Gastroesophageal sphincter (tissue), 4 donors: ENCODE results near the gene GSTM3. TPM values are rescaled to one million over a fixed set of nuclear protein-coding genes. Genes with fewer than 3 reads are reported as not detected.

Experiments
- ATAC-seq: fragments of 150-250 bp; one replicate; pipeline ENCODE4 v1.9.1; 2016; ENCODE audit warnings: mild to moderate bottlenecking, moderate library complexity
- H3K27ac ChIP-seq, 4 donors: fragments of 200-600 bp; sonication (generic) in 3 of 4; 1 replicate in 3 of 4; 2 replicates in 1 of 4; pipeline ENCODE4 v1.5.1; 2016 to 2019
- H3K27me3 ChIP-seq: fragments of 200-600 bp; sonication (generic); one replicate; pipeline ENCODE4 v1.5.1; 2019
- H3K36me3 ChIP-seq, 2 donors: fragments of 200-600 bp; sonication (generic); one replicate each; pipeline ENCODE4 v1.5.1; 2019; ENCODE audit warnings: control low read depth in 1 of 2
- H3K4me1 ChIP-seq, 3 donors: fragments of 200-600 bp; sonication (generic); 1 replicate in 2 of 3; 2 replicates in 1 of 3; pipeline ENCODE4 v1.5.1; 2016 to 2019; ENCODE audit warnings: control low read depth in 2 of 3
- H3K4me3 ChIP-seq, 2 donors: fragments of 200-600 bp; sonication (generic); one replicate each; pipeline ENCODE4 v1.5.1; 2019; ENCODE audit warnings: mild to moderate bottlenecking in 1 of 2, moderate library complexity in 1 of 2
- H3K9me3 ChIP-seq, 3 donors: fragments of 200-600 bp; sonication (generic); one replicate each; pipeline ENCODE4 v1.5.1; 2017 to 2019; ENCODE audit warnings: control low read depth in 2 of 3
- EP300 ChIP-seq: sonication (generic); formaldehyde crosslinking; IDR thresholded peaks from one replicate; pipeline ENCODE4 v1.6.1; 2017; ENCODE audit warnings: antibody characterized with exemption, mild to moderate bottlenecking
- POLR2A ChIP-seq, 2 donors: fragments of 450-650 bp; IDR thresholded peaks; one replicate each; pipeline ENCODE4 v1.6.1; 2017; ENCODE audit warnings: antibody characterized with exemption in 2 of 2, mild to moderate bottlenecking in 2 of 2, moderate library complexity in 1 of 2
- POLR2AphosphoS5 ChIP-seq: sonication (generic); formaldehyde crosslinking; IDR thresholded peaks from one replicate; pipeline ENCODE4 v1.6.1; 2017; ENCODE audit warnings: antibody characterized with exemption
- WGBS, 2 donors: methylation state at CpG; one replicate each; pipeline ENCODE4 v1.1.5; 2018; ENCODE audit warnings: low coverage in 1 of 2; 5-methylcytosine and 5-hydroxymethylcytosine counted together
- total RNA-seq, 4 donors: library from RNA; depleted of rRNA; stranded (reverse); fragments of >200 nt; gene quantifications; one replicate each; pipeline ENCODE4 v1.1.0, GENCODE V29; 2016
- TF ChIP-seq, protein P1 (sequence below), 4 experiments: fragments of 200-600 bp in 2 of 4; fragments of 450-650 bp in 2 of 4; sonication (generic) in 1 of 4; IDR thresholded peaks; one replicate each; pipeline ENCODE4 v1.5.1; 2017 to 2019; ENCODE audit warnings: antibody characterized with exemption in 4 of 4, mild to moderate bottlenecking in 2 of 4, moderate library complexity in 2 of 4

GSTM3 gene
- total RNA-seq, 4 donors from 2014 or later, result 70.1 to 90.9 (median 80.1) TPM

DNA sequence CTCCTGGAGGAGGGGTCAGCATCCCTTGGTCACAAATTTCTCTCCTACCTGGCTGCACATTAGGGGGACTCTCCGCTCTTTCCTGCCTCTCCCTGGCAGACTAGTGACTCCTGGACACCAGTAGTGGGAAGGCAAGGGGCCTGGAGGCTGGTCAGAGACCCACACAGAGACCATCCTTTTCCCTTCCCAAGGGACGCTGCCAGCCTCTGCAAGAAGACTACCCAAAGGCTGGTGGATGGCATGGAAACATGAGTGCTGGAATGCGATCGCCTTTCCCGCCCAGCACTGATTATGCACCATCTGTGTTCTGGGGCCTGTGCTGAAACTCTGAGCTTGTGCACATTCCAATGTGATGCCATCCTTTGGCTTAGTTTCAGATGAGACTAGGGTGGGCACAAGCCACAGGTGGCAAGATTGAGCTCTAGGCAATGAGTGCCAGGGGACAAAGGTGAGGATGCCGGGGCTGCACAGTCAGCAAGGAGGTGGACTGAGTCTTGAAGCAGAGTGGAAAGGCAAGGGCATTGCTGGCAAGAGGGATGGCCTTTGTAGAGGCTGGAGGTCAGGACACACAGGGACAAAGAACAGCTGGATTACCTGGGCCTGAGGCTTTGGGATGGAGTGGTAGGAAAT, 35.5 kb upstream of the GSTM3 start:
- no peak overlapping the region for H3K4me3 ChIP-seq
- WGBS, 2 donors, result 84 to 100% methylated on average over 3 to 5 of the region's 6 CpGs
- no peaks in the 10 kb centered on the region for H3K9me3 ChIP-seq
- no peaks in the 10 kb centered on the region for H3K27me3 ChIP-seq
- H3K36me3 ChIP-seq, result no peaks in the 10 kb centered on the region
- TF ChIP-seq EP300, result no peak
- TF ChIP-seq POLR2AphosphoS5, result no peak
- TF ChIP-seq POLR2A (IDR thresholded peaks at IDR 0.05), result no peak
- TF ChIP-seq, protein P1, sequence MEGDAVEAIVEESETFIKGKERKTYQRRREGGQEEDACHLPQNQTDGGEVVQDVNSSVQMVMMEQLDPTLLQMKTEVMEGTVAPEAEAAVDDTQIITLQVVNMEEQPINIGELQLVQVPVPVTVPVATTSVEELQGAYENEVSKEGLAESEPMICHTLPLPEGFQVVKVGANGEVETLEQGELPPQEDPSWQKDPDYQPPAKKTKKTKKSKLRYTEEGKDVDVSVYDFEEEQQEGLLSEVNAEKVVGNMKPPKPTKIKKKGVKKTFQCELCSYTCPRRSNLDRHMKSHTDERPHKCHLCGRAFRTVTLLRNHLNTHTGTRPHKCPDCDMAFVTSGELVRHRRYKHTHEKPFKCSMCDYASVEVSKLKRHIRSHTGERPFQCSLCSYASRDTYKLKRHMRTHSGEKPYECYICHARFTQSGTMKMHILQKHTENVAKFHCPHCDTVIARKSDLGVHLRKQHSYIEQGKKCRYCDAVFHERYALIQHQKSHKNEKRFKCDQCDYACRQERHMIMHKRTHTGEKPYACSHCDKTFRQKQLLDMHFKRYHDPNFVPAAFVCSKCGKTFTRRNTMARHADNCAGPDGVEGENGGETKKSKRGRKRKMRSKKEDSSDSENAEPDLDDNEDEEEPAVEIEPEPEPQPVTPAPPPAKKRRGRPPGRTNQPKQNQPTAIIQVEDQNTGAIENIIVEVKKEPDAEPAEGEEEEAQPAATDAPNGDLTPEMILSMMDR (IDR thresholded peaks at IDR 0.05), result no peak
- peaks cover 0 to 16% (median 5%) of the 10 kb centered on the region in 3 donors for H3K4me1 ChIP-seq
- ATAC-seq, result no peak
- peak overlapping the region in 1 of 4 donors; percentile 8 for H3K27ac ChIP-seq

DNA sequence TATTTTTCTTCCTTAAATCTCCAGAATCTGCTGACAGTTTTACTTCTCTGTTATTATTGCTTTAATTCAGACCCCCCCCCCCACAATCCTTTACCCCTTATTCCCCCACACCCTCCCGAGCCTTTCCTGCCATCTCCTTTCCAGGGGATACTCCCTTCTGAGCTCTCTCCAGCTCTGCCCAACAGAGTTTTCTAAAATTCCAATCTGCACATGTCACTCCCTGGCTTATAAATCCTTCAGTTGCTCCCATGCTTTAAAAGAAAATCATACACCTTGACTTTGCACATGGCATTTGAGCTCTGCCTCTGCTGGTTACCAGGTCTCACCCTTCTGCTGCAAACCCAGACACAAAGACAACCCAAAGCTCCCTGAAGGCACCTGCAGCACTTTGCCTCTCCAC, 34.6 kb upstream of the GSTM3 start:
- H3K9me3 ChIP-seq, result no peaks in the 10 kb centered on the region
- peaks cover 0 to 16% (median 5%) of the 10 kb centered on the region in 3 donors for H3K4me1 ChIP-seq
- 8% methylated on average over 1 of the region's 1 CpG; no CpG with 5 or more reads in 1 of the 2 donors for WGBS, 2 donors
- no peak overlapping the region for H3K4me3 ChIP-seq
- H3K36me3 ChIP-seq, result no peaks in the 10 kb centered on the region
- no peaks in the 10 kb centered on the region for H3K27me3 ChIP-seq
- H3K27ac ChIP-seq, result no peak overlapping the region
- no peak for ATAC-seq
- TF ChIP-seq POLR2AphosphoS5, result no peak
- TF ChIP-seq, protein P1 (IDR thresholded peaks at IDR 0.05), result no peak
- no peak for TF ChIP-seq POLR2A (IDR thresholded peaks at IDR 0.05)
- no peak for TF ChIP-seq EP300

DNA sequence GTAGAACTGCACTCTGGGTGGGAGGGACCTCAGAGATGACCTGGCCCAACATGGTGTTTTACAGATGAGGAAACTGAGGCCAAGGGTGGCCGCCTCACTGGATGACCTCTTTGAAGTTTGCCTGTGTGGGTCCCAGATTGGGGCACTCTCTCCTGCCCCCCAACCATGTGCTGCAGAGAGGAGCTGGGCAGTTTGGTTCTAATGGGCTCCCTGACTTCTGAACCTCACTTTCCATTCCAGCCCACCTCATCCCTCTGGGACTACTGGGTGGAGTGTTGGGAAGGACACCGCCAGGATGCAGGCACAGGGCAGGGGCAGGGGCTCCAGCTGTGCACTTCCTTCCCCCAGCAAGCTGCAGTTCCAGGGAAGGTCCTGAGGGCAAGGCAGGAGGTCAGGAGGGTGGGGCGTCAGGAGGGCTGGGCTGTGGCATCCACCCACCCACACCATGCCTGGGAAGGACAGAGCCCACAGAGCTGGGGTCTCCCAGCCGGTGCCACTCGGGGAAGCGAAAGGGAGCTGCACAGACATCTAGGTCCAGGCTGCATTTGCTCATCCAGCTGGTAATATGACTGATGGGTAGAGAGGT, 33.2 kb upstream of the GSTM3 start:
- H3K9me3 ChIP-seq, result no peaks in the 10 kb centered on the region
- TF ChIP-seq, protein P1 (IDR thresholded peaks at IDR 0.05), result no peak
- no peak for TF ChIP-seq POLR2A (IDR thresholded peaks at IDR 0.05)
- no peak overlapping the region for H3K4me3 ChIP-seq
- H3K36me3 ChIP-seq, result no peaks in the 10 kb centered on the region
- no peak overlapping the region for H3K27ac ChIP-seq
- no peaks in the 10 kb centered on the region for H3K27me3 ChIP-seq
- WGBS, 2 donors, result no CpG with 5 or more reads among the region's 6 CpGs
- no peak for ATAC-seq
- H3K4me1 ChIP-seq, result peaks cover 0 to 16% (median 5%) of the 10 kb centered on the region in 3 donors

DNA sequence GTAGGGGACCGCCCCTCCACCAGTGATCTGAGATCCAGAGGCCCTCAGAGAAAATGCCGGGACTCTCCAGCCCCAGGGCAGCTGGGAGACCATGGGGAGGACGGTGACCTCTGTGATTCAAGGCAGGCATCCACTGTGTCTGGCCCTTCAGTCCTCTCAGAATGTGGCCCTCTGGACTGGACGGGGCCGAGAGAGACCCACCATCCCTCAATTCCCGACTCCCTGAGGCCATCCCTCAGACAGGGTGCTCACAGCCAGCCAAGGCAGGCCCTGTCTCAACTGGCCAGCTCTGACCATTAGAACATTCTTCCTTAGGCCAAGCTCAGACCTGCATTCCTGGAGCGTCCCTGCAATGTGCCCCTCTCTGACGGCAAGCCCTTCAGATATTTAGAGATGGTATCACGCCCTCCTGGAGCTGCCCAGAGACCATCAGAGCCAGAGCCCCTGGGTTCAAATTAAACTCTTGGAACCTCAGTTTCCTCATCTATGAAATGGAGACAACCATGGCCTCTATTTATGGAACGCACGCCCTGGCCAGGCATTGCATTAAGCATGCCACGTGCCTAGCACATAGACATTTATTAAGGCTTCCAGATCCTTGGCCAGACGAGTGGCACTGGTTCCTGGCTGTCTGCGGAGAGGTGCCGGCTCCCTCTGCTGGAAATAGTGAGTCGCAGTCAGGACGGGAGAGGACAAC, 32.5 kb upstream of the GSTM3 start:
- peak; percentile 89 for ATAC-seq
- Histone ChIP-seq H3K9me3 (no peaks in the 10 kb centered on the region), H3K27me3 (no peaks in the 10 kb centered on the region)

More for the DNA sequence above, 32.5 kb upstream of the GSTM3 start:
- TF ChIP-seq, protein P1 (IDR thresholded peaks at IDR 0.05), result peak in 3 of 4 experiments; percentile 92 to 94 (median 94)
- no peak for TF ChIP-seq POLR2A (IDR thresholded peaks at IDR 0.05)
- TF ChIP-seq POLR2AphosphoS5, result peak; percentile 42
- H3K36me3 ChIP-seq, result no peaks in the 10 kb centered on the region
- H3K4me1 ChIP-seq, result peaks cover 0 to 16% (median 5%) of the 10 kb centered on the region in 3 donors
- H3K4me3 ChIP-seq, result no peak overlapping the region
- WGBS, 2 donors, result 36 to 82% methylated on average over 4 to 5 of the region's 17 CpGs
- no peak overlapping the region for H3K27ac ChIP-seq
